K562 (cell line): ENCODE data around the gene ACTR5. TPM values are rescaled to one million over a fixed set of nuclear protein-coding genes. Genes with fewer than 3 reads are reported as not detected.

ENCODE experiments used
- ATAC-seq: fragments of 200-7000 bp; cut with Tn5 transposase; 3 replicates; pipeline ENCODE4 v1.9.1; 2020; ENCODE audit warnings: moderate library complexity
- BruUV-seq: library from RNA; stranded (reverse); fragments of 400-500 nt; replicated peaks from 2 replicates; lab custom pipeline; 2021; lab: Mats Ljungman, UMichigan
- CTCF ChIA-PET: fragments of 300-600 bp; formaldehyde crosslinking; extraction: SDS; loops from one replicate; lab custom pipeline; 2021; ENCODE audit warnings: low intra/inter-chr PET ratio; lab: Yijun Ruan, JAX
- POLR2A ChIA-PET: fragments of 300-600, 350-650 bp; sonication (Branson Sonifier 250); formaldehyde crosslinking; extraction: SDS; loops from one replicate; lab custom pipeline; 2021; ENCODE audit warnings: antibody characterized with exemption, inconsistent platforms; lab: Yijun Ruan, JAX
- DNase-seq, 4 experiments: peaks; one replicate each; pipeline versions ENCODE4 v3.0.0 to v3.0.0-alpha.2; 2011 to 2018; ENCODE audit warnings: low spot score in 3 of 4, mixed read lengths in 3 of 4; ENCODE audit errors: extremely low read depth in 1 of 4
- FAIRE-seq: peaks from 2 replicates; lab custom pipeline; 2011; peaks lifted over from hg19 to GRCh38; lab: Jason Lieb, UNC
- H2AFZ ChIP-seq: 2 replicates; pipeline ENCODE4 v1.6.0; 2011; ENCODE audit warnings: low read depth, low read length, control low read depth, inconsistent platforms
- H3K27ac ChIP-seq: fragments of 200-600 bp; 3 replicates; pipeline ENCODE4 v1.8.0; 2011; ENCODE audit warnings: low read depth, mild to moderate bottlenecking, control low read depth, inconsistent platforms, low read length, moderate library complexity, mixed read lengths; ENCODE audit errors: extremely low read depth
- H3K27me3 ChIP-seq, 2 experiments: fragments of 300-600 bp in 1 of 2; 2 replicates in 1 of 2; 3 replicates in 1 of 2; pipeline versions ENCODE4 v1.6.0 to v1.8.0; 2011; ENCODE audit warnings: inconsistent platforms in 2 of 2, low read length in 2 of 2, mild to moderate bottlenecking in 1 of 2, mixed read lengths in 1 of 2, moderate library complexity in 1 of 2; ENCODE audit not compliant: control insufficient read depth in 2 of 2, insufficient read depth in 2 of 2
- H3K36me3 ChIP-seq: fragments of 300-600 bp; 3 replicates; pipeline ENCODE4 v1.8.0; 2011; ENCODE audit warnings: mild to moderate bottlenecking, low read length, inconsistent platforms; ENCODE audit not compliant: control insufficient read depth, insufficient read depth
- H3K4me1 ChIP-seq, 2 experiments: fragments of 200-600 bp in 1 of 2; replicated peaks in 1 of 2; 2 replicates in 1 of 2; 3 replicates in 1 of 2; pipeline versions ENCODE4 v1.5.1 to v1.8.0; 2011; ENCODE audit warnings: inconsistent platforms in 2 of 2, low read length in 2 of 2, mild to moderate bottlenecking in 1 of 2, mixed read lengths in 1 of 2, moderate library complexity in 1 of 2; ENCODE audit not compliant: control insufficient read depth in 2 of 2, insufficient read depth in 2 of 2
- H3K4me2 ChIP-seq: 2 replicates; pipeline ENCODE4 v1.6.1; 2011; ENCODE audit warnings: low read length, control low read depth, inconsistent platforms, mixed read lengths; ENCODE audit not compliant: insufficient read depth
- H3K4me3 ChIP-seq: fragments of 200-600 bp; sonication (generic), shearing (Covaris generic); 2 replicates; pipeline ENCODE4 v1.5.1; 2016; ENCODE audit warnings: control low read depth, inconsistent platforms
- H3K79me2 ChIP-seq: fragments of 200-600 bp; 3 replicates; pipeline ENCODE4 v1.8.0; 2011; ENCODE audit warnings: low read length, inconsistent platforms; ENCODE audit not compliant: control insufficient read depth, insufficient read depth
- H3K9ac ChIP-seq, 2 experiments: 2 replicates each; pipeline versions ENCODE4 v1.6.0 to v1.6.1; 2011; ENCODE audit warnings: low read depth in 2 of 2, low read length in 2 of 2, control low read depth in 1 of 2, inconsistent platforms in 1 of 2, mild to moderate bottlenecking in 1 of 2, mixed read lengths in 1 of 2; ENCODE audit not compliant: insufficient read depth in 1 of 2
- H3K9me1 ChIP-seq: one replicate; pipeline ENCODE4 v1.6.0; 2011; ENCODE audit warnings: inconsistent platforms, mild to moderate bottlenecking, low read length, moderate library complexity; ENCODE audit not compliant: control insufficient read depth, insufficient read depth
- H3K9me3 ChIP-seq: replicated peaks from 2 replicates; pipeline ENCODE4 v1.5.1; 2011; ENCODE audit warnings: low read depth, low read length, inconsistent platforms; ENCODE audit not compliant: control insufficient read depth, insufficient read depth
- H4K20me1 ChIP-seq: replicated peaks from 2 replicates; pipeline ENCODE4 v1.6.1; 2011; ENCODE audit warnings: low read length, inconsistent platforms, mixed read lengths; ENCODE audit not compliant: control insufficient read depth, insufficient read depth
- ELK3 ChIP-seq: fragments of 450-650 bp; formaldehyde crosslinking; IDR thresholded peaks from 2 replicates; pipeline ENCODE4 v1.4.0; 2020; ENCODE audit warnings: mild to moderate bottlenecking
- NRF1 ChIP-seq, 2 experiments: fragments of 450-650 bp; IDR thresholded peaks in 1 of 2; conservative IDR thresholded peaks in 1 of 2; 2 replicates each; pipeline ENCODE4 v1.6.1; 2014; ENCODE audit warnings: mild to moderate bottlenecking in 2 of 2
- PURB ChIP-seq: sonication (generic); formaldehyde crosslinking; IDR thresholded peaks from 2 replicates; pipeline ENCODE4 v1.9.0; 2021; ENCODE audit warnings: low read depth, mild to moderate bottlenecking, missing genetic modification reagents
- THRB ChIP-seq: fragments of 450-650 bp; formaldehyde crosslinking; conservative IDR thresholded peaks from 2 replicates; pipeline ENCODE4 v1.4.0; 2022; ENCODE audit warnings: mild to moderate bottlenecking, missing genetic modification characterization
- ZNF444 ChIP-seq: fragments of 250-450 bp; sonication (Bioruptor Pico); IDR thresholded peaks from 2 replicates; pipeline ENCODE4 v1.4.0; 2020; ENCODE audit warnings: mild to moderate bottlenecking, moderate library complexity
- WGBS: fragments of 100-300 bp; shearing (Covaris generic); methylation state at CpG from one replicate; pipeline ENCODE4 v1.1.6; 2016; ENCODE audit warnings: low coverage, mixed read lengths; ENCODE audit not compliant: insufficient coverage; ENCODE audit errors: missing lambda C conversion rate; 5-methylcytosine and 5-hydroxymethylcytosine counted together
- in situ Hi-C: fragments of 300-500 bp; cut with MboI; formaldehyde crosslinking; loops from 4 replicates; pipeline ENCODE4 v1.15.0; 2018; ENCODE audit warnings: inconsistent platforms, mixed read lengths
- intact Hi-C: fragments of 100-400 bp; cut with micrococcal nuclease; formaldehyde crosslinking; loops from 2 replicates; pipeline ENCODE4 v1.14.2; 2022
- polyA plus RNA-seq, 8 experiments: library from polyadenylated mRNA; depleted of rRNA in 4 of 8; stranded (reverse) in 5 of 8; unstranded in 3 of 8; fragments of >200 nt; fragmentation: Nextera tagmentation in 2 of 8; fragmentation: Illumina TruSeq in 1 of 8; extraction: Ambion mirVana in 2 of 8; extraction: Trizol in 1 of 8; gene quantifications; 2 replicates each; pipeline versions ENCODE4 v1.2.1 to v1.2.3, GENCODE V29; 2011 to 2014; ENCODE audit warnings: inconsistent platforms in 1 of 8, missing spikeins in 1 of 8
- total RNA-seq, 7 experiments: library from RNA; depleted of rRNA in 6 of 7; stranded (reverse); fragments of >200 nt in 6 of 7; fragmentation: Illumina TruSeq in 2 of 7; extraction: Trizol in 2 of 7; gene quantifications; 2 replicates each; pipeline versions ENCODE4 v1.2.1 to v1.2.3, GENCODE V29; 2011 to 2021; ENCODE audit warnings: low replicate concordance in 1 of 7

ACTR5 gene
- total and polyA plus RNA-seq, 9 of the 15 experiments (the other 6 are each of a cell fraction or from before 2014, with no cell fraction given), result 0.93 to 18.8 (median 12.9) TPM

- peaks cover 55 to 88% of the 10 kb centered on the region in 2 experiments for H3K27me3 ChIP-seq
- H3K9me3 ChIP-seq, result no peaks in the 10 kb centered on the region
- DNase-seq (no peak), FAIRE-seq (no peak), ATAC-seq (no peak)
- no peaks in the 10 kb centered on the region for H3K79me2 ChIP-seq
- peaks cover 16% of the 10 kb centered on the region; the same call in 1 of the 2 replicates for H4K20me1 ChIP-seq
- H3K4me3 ChIP-seq, result no peak overlapping the region
- intact Hi-C loops, result no loop called here
- in situ Hi-C loops, result no loop called here
- H3K9me1 ChIP-seq, result peaks cover 2% of the 10 kb centered on the region
- no peak overlapping the region for H3K27ac ChIP-seq
- H3K9ac ChIP-seq, result no peak overlapping the region
- no peaks in the 10 kb centered on the region for H3K36me3 ChIP-seq
- 0% methylated on average over 3 of the region's 3 CpGs for WGBS
- POLR2A ChIA-PET, result interaction anchor here (0.7 kb wide), 1 partner anchor 102 kb away, joined by 3 read pairs; no protein-coding TSS in a partner anchor
- CTCF ChIA-PET, result no interaction called here
- no peak overlapping the region for H2AFZ ChIP-seq
- no TSS peak for BruUV-seq
- H3K4me1 ChIP-seq, result no peaks in the 10 kb centered on the region
- H3K4me2 ChIP-seq, result no peak overlapping the region
- TF ChIP-seq NRF1 (conservative IDR thresholded peaks at IDR 0.05 in 1 of 2, IDR thresholded peaks at IDR 0.05 in 1 of 2), result no peak
- no peak for TF ChIP-seq ELK3 (CRISPR knock-in tag)
- no peak for TF ChIP-seq ZNF444 (CRISPR knock-in tag)
- TF ChIP-seq THRB, result no peak
- TF ChIP-seq PURB (CRISPR knock-in tag), result no peak
Measured at GRCh38 chr20:38700926-38701325, 47.3 kb upstream of the ACTR5 start.
